ENCODE results near the gene TTC9B. TPM values are rescaled to one million over a fixed set of nuclear protein-coding genes. Genes with fewer than 3 reads are reported as not detected.

The TTC9B gene
- total and polyA plus RNA-seq, 2 of the 13 experiments (the other 11 are each of a cell fraction or from before 2014, with no cell fraction given) = not detected

- ChIA-PET POLR2A (interaction anchor here (1.5 to 1.8 kb wide), 2 partner anchors 22 to 30 kb away, joined by 6 to 7 read pairs; no protein-coding TSS in a partner anchor), CTCF (ENCODE audit: low intra/inter-chr PET ratio, low total read pairs) (no interaction called here)
- H4K20me1 ChIP-seq (ENCODE audit: insufficient read depth, low read length) = peaks cover 8% of the 10 kb centered on the region
- intact Hi-C loops (cut with micrococcal nuclease; ENCODE audit: unreplicated experiment) = no loop called here
- peak; percentile 73 for ATAC-seq
- H3K36me3 ChIP-seq (replicated peaks in 1 of 2; ENCODE audit: control insufficient read depth in 1 of 2, insufficient read depth in 2 of 2, low read length in 2 of 2) = peaks cover 24 to 51% of the 10 kb centered on the region in 2 experiments
- H3K27ac ChIP-seq (ENCODE audit: extremely low read length, insufficient read depth, low read length) = peak overlapping the region; percentile 81
- H3K27me3 ChIP-seq (ENCODE audit: control insufficient read depth in 1 of 2, insufficient read depth in 2 of 2, low read length in 2 of 2) = no peaks in the 10 kb centered on the region
- 16% methylated on average over 8 of the region's 8 CpGs for WGBS (ENCODE audit: low lambda C conversion rate)
- in situ Hi-C loops (cut with HindIII; ENCODE audit: extremely low pct_ligation_motif_present, low pct_unique_long_range_greater_than_20kb) = no loop called here
- no TSS peak for BruUV-seq (replicated peaks)
- FAIRE-seq = peak; percentile 46
- H3K79me2 ChIP-seq (ENCODE audit: insufficient read depth, low read length) = peaks cover 34% of the 10 kb centered on the region
- peak overlapping the region; percentile 36; the same call in 1 of the 2 replicates for H3K9ac ChIP-seq (ENCODE audit: insufficient read depth, low read depth, low read length)
- no peaks in the 10 kb centered on the region for H3K9me3 ChIP-seq (ENCODE audit: low read length)
- peak overlapping the region; percentile 69 for H3K4me2 ChIP-seq (ENCODE audit: low read depth, low read length)
- peak overlapping the region in 2 of 3 experiments; percentile 9 to 38; a peak in 2 of 6 replicates for H3K4me3 ChIP-seq (replicated peaks in 1 of 3; ENCODE audit: insufficient read depth in 1 of 3, low read depth in 2 of 3, low read length in 3 of 3)
- H3K4me1 ChIP-seq (ENCODE audit: insufficient read depth, low read length) = peaks cover 64% of the 10 kb centered on the region
- no peak overlapping the region for H2AFZ ChIP-seq (ENCODE audit: low read length)
- DNase-seq (ENCODE audit: low spot score) = peak; percentile 87
- TF ChIP-seq NCOR1 (IDR thresholded peaks at IDR 0.05; ENCODE audit: borderline replicate concordance, low read length) (peak; percentile 88; the same call in 1 of the 2 replicates), MIXL1 (CRISPR knock-in tag; IDR thresholded peaks at IDR 0.05) (peak; percentile 52; the same call in 1 of the 2 replicates), FOXK2 (IDR thresholded peaks at IDR 0.05) (peak; percentile 69), TGIF2 (CRISPR knock-in tag; IDR thresholded peaks at IDR 0.05) (peak; percentile 71; the same call in 1 of the 2 replicates), PHF21A (CRISPR knock-in tag; IDR thresholded peaks at IDR 0.05) (peak; percentile 39; the same call in 1 of the 2 replicates), ZNF362 (CRISPR knock-in tag; IDR thresholded peaks at IDR 0.05; ENCODE audit: borderline replicate concordance) (peak; percentile 98), MNT (IDR thresholded peaks at IDR 0.05) (peak; percentile 48; the same call in 1 of the 2 replicates), ZNF878 (CRISPR knock-in tag; IDR thresholded peaks at IDR 0.05) (no peak), PATZ1 (CRISPR knock-in tag; IDR thresholded peaks at IDR 0.05) (peak; percentile 64; the same call in 1 of the 2 replicates), ZNF331 (CRISPR knock-in tag; IDR thresholded peaks at IDR 0.05) (peak; percentile 46; the same call in 1 of the 2 replicates), KDM6A (CRISPR knock-in tag; IDR thresholded peaks at IDR 0.05; ENCODE audit: low read depth) (peak; percentile 50; the same call in 1 of the 2 replicates), AFF4 (CRISPR knock-in tag; IDR thresholded peaks at IDR 0.05) (no peak), EZH2 (conservative IDR thresholded peaks at IDR 0.05; ENCODE audit: low read depth, low read length) (no peak), SOX5 (CRISPR knock-in tag; IDR thresholded peaks at IDR 0.05; ENCODE audit: borderline replicate concordance) (peak; percentile 83), KLF15 (CRISPR knock-in tag; IDR thresholded peaks at IDR 0.05; ENCODE audit: borderline replicate concordance) (no peak), THAP7 (CRISPR knock-in tag; IDR thresholded peaks at IDR 0.05) (no peak)
Measured at GRCh38 chr19:40253611-40254092, 35.5 kb upstream of the TTC9B start.
